PC-9 (cell line): ENCODE measurements around the gene CARS2. TPM values are rescaled to one million over a fixed set of nuclear protein-coding genes. Genes with fewer than 3 reads are reported as not detected.

Source experiments
- BruUV-seq: library from RNA; stranded (reverse); fragments of 400-500 nt; replicated peaks from 2 replicates; lab custom pipeline; 2021; lab: Mats Ljungman, UMichigan
- CTCF ChIA-PET: fragments of 300-600 bp; sonication (Branson Sonifier 250); formaldehyde crosslinking; loops from one replicate; lab custom pipeline; 2022; ENCODE audit warnings: antibody characterized with exemption; lab: Charles Lee
- POLR2A ChIA-PET: fragments of 300-600 bp; sonication (Branson Sonifier 250); formaldehyde crosslinking; loops from one replicate; lab custom pipeline; 2022; ENCODE audit warnings: antibody characterized with exemption; ENCODE audit not compliant: unreplicated experiment; lab: Charles Lee
- DNase-seq, 2 experiments: peaks; one replicate each; pipeline versions ENCODE4 v3.0.0 to v3.0.0-alpha.2; 2015 to 2022; ENCODE audit warnings: mixed read lengths in 1 of 2
- H2AFZ ChIP-seq: fragments of 200-600 bp; sonication (generic); 2 replicates; pipeline ENCODE4 v1.8.1; 2017; ENCODE audit warnings: antibody characterized with exemption
- H3F3A ChIP-seq: fragments of 200-600 bp; sonication (generic); 2 replicates; pipeline ENCODE4 v1.8.1; 2017; ENCODE audit warnings: antibody characterized with exemption, mild to moderate bottlenecking, low read depth; ENCODE audit not compliant: insufficient read depth
- H3K27ac ChIP-seq: fragments of 200-600 bp; sonication (generic); 2 replicates; pipeline ENCODE4 v1.6.1; 2016; ENCODE audit warnings: mixed run types
- H3K27me3 ChIP-seq: fragments of 200-600 bp; sonication (generic); 2 replicates; pipeline ENCODE4 v1.6.1; 2016; ENCODE audit warnings: low read depth, mixed run types; ENCODE audit not compliant: insufficient read depth
- H3K36me3 ChIP-seq: fragments of 200-600 bp; sonication (generic); 2 replicates; pipeline ENCODE4 v1.6.1; 2016; ENCODE audit warnings: low read depth, mixed run types
- H3K4me1 ChIP-seq: fragments of 200-600 bp; sonication (generic); replicated peaks from 2 replicates; pipeline ENCODE4 v1.6.1; 2016; ENCODE audit warnings: mixed run types; ENCODE audit not compliant: insufficient read depth
- H3K4me2 ChIP-seq: fragments of 200-600 bp; sonication (generic); 2 replicates; pipeline ENCODE4 v1.6.1; 2017; ENCODE audit warnings: mixed run types
- H3K4me3 ChIP-seq: fragments of 200-600 bp; sonication (generic); 2 replicates; pipeline ENCODE4 v1.6.1; 2016; ENCODE audit warnings: mixed run types
- H3K79me2 ChIP-seq: fragments of 200-600 bp; sonication (generic); 2 replicates; pipeline ENCODE4 v1.6.1; 2017; ENCODE audit warnings: low read depth, mixed run types
- H3K9me2 ChIP-seq: fragments of 200-600 bp; sonication (generic); 2 replicates; pipeline ENCODE4 v1.8.1; 2017; ENCODE audit warnings: mild to moderate bottlenecking; ENCODE audit not compliant: insufficient read depth
- H3K9me3 ChIP-seq: fragments of 200-600 bp; sonication (generic); 2 replicates; pipeline ENCODE4 v1.8.1; 2016; ENCODE audit warnings: low read depth; ENCODE audit not compliant: insufficient read depth
- H4K20me1 ChIP-seq: fragments of 200-600 bp; sonication (generic); 2 replicates; pipeline ENCODE4 v1.8.1; 2017; ENCODE audit not compliant: insufficient read depth
- EZH2 ChIP-seq: fragments of 200-600 bp; sonication (generic); IDR thresholded peaks from 2 replicates; pipeline ENCODE4 v1.8.0; 2017; ENCODE audit warnings: antibody characterized with exemption, low read depth
- intact Hi-C: fragments of 100-400 bp; cut with micrococcal nuclease; formaldehyde crosslinking; loops from one replicate; pipeline ENCODE4 v1.10.0; 2022; ENCODE audit not compliant: unreplicated experiment
- total RNA-seq: library from RNA; stranded (reverse); gene quantifications from 2 replicates; pipeline ENCODE4 v1.2.3, GENCODE V29; 2021
- TF ChIP-seq, protein P1 (sequence below): fragments of 200-600 bp; sonication (generic); conservative IDR thresholded peaks from 2 replicates; pipeline ENCODE4 v1.6.1; 2017; ENCODE audit warnings: mixed run types, antibody characterized with exemption, mild to moderate bottlenecking, moderate library complexity

The CARS2 gene
- total RNA-seq, 1 experiment from 2014 or later: 67.0 TPM

DNA sequence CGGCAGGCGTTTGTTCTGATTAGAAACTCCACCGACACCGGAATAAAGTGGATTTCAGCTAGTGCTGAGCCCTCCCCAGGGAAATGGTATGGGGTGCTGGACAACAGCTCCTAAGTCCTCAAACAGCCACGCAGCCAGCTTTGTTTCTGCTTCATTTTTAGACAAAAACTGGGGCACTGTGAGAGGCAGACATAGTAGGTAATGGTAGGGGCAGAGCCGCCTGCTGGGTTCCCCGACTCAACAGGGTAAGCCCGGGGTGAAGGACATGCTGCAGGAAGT, 39.7 kb downstream of the CARS2 start:
- no TSS peak for BruUV-seq

DNA sequence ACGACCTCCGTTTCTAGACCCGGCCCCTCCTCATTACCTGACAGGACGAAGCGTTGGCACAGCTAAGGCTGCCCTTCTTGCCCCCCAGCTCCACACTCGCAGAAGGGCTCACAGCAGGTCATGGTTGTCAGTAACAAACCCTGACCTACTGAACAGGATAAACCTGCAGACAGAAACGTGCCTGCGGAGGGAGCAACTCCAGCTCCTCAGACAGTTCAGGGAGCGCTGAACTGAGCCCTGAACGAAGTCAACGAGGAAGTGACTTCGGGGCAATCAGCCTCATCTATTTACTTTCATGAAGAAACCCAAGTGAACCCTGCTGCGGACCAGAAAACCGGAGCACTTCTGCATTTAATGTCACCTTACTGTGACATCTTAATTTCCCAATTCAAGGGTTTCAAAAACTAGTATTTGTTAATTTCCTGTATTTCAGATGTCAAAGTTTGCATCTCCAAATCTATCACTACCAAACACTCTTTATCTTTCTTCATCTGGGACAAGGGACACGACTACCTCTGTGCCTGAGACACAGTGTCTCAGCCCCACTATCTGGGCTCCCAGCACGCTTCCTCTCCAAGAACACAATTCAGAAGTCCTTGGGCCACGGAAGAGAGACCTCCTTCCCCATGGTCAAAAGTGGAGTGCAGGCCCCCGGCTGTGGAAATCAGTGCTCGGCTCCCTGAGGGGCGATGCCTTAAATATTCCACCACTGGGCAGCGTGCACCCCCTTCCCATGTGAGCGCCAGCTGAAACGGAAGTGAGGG, 40.2 kb downstream of the CARS2 start:
- no peaks in the 10 kb centered on the region for H3K27me3 ChIP-seq
- H3K9me3 ChIP-seq: no peaks in the 10 kb centered on the region
- no peaks in the 10 kb centered on the region for H3K79me2 ChIP-seq
- no peaks in the 10 kb centered on the region for H3K9me2 ChIP-seq
- intact Hi-C loops: no loop called here
- H4K20me1 ChIP-seq: no peaks in the 10 kb centered on the region
- H3K27ac ChIP-seq: no peak overlapping the region
- no peak overlapping the region for H3K4me3 ChIP-seq
- H3F3A ChIP-seq: no peaks in the 10 kb centered on the region
- POLR2A ChIA-PET: no interaction called here
- CTCF ChIA-PET: no interaction called here
- TF ChIP-seq, protein P1, sequence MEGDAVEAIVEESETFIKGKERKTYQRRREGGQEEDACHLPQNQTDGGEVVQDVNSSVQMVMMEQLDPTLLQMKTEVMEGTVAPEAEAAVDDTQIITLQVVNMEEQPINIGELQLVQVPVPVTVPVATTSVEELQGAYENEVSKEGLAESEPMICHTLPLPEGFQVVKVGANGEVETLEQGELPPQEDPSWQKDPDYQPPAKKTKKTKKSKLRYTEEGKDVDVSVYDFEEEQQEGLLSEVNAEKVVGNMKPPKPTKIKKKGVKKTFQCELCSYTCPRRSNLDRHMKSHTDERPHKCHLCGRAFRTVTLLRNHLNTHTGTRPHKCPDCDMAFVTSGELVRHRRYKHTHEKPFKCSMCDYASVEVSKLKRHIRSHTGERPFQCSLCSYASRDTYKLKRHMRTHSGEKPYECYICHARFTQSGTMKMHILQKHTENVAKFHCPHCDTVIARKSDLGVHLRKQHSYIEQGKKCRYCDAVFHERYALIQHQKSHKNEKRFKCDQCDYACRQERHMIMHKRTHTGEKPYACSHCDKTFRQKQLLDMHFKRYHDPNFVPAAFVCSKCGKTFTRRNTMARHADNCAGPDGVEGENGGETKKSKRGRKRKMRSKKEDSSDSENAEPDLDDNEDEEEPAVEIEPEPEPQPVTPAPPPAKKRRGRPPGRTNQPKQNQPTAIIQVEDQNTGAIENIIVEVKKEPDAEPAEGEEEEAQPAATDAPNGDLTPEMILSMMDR: no peak
- no peak for TF ChIP-seq EZH2
- H3K4me1 ChIP-seq: no peaks in the 10 kb centered on the region
- DNase-seq: no peak
- H2AFZ ChIP-seq: no peak overlapping the region
- BruUV-seq: no TSS peak
- peaks cover 39% of the 10 kb centered on the region; the same call in 1 of the 2 replicates for H3K36me3 ChIP-seq
- no peak overlapping the region for H3K4me2 ChIP-seq

More for the DNA sequence above, 39.7 kb downstream of the CARS2 start:
- ChIA-PET CTCF (no interaction called here), POLR2A (no interaction called here)
- H3K9me2 ChIP-seq: no peaks in the 10 kb centered on the region
- H3K36me3 ChIP-seq: peaks cover 35% of the 10 kb centered on the region; the same call in 1 of the 2 replicates
- H4K20me1 ChIP-seq: no peaks in the 10 kb centered on the region
- H3K4me2 ChIP-seq: no peak overlapping the region
- TF ChIP-seq EZH2: no peak
- TF ChIP-seq, protein P1: no peak
- H3K27ac ChIP-seq: no peak overlapping the region
- no peaks in the 10 kb centered on the region for H3K79me2 ChIP-seq
- intact Hi-C loops: no loop called here
- no peaks in the 10 kb centered on the region for H3K27me3 ChIP-seq
- H3K4me1 ChIP-seq: no peaks in the 10 kb centered on the region
- H2AFZ ChIP-seq: no peak overlapping the region
- no peak overlapping the region for H3K4me3 ChIP-seq
- H3F3A ChIP-seq: no peaks in the 10 kb centered on the region
- H3K9me3 ChIP-seq: no peaks in the 10 kb centered on the region
- DNase-seq: no peak

DNA sequence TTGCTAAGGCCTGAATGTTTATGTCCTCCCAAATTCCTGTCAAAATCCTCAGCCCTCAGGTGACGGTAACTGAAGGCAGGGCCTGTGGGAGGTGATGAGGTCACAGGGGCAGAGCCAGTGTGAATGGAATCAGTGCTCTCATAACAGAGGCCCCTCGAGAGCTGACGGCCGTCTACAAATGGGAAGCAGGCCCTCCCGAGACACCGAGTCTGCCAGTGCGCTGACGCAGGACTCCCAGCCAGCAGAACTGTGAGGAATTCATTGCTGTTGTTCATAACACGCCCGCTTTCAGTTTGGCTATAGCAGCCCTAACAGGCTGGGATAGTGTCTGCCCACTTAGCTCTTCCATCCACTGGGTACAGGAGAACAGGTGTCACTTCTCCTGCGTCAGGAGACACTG, 41.2 kb downstream of the CARS2 start:
- BruUV-seq: no TSS peak
- no peak for DNase-seq
- Histone ChIP-seq H2AFZ (no peak overlapping the region), H3K27ac (no peak overlapping the region), H3K9me3 (no peaks in the 10 kb centered on the region), H3K4me3 (no peak overlapping the region), H3K79me2 (no peaks in the 10 kb centered on the region), H3K4me2 (no peak overlapping the region), H3K9me2 (no peaks in the 10 kb centered on the region), H3K4me1 (no peaks in the 10 kb centered on the region), H3F3A (no peaks in the 10 kb centered on the region), H3K36me3 (peaks cover 39% of the 10 kb centered on the region; the same call in 1 of the 2 replicates), H3K27me3 (no peaks in the 10 kb centered on the region), H4K20me1 (no peaks in the 10 kb centered on the region)
- intact Hi-C loops: no loop called here
- TF ChIP-seq, protein P1: no peak
- TF ChIP-seq EZH2: no peak
- ChIA-PET CTCF (no interaction called here), POLR2A (no interaction called here)
